Progenitor cell of endocrine pancreas (in vitro differentiated cells): ENCODE measurements around the gene ATG7. TPM values are rescaled to one million over a fixed set of nuclear protein-coding genes. Genes with fewer than 3 reads are reported as not detected.

Experiments
- DNase-seq: peaks from one replicate; pipeline ENCODE4 v3.0.0; 2021; ENCODE audit warnings: low spot score; ENCODE audit not compliant: unreplicated experiment
- H3K27ac Mint-ChIP-seq: 2 replicates; pipeline ENCODE4 v1.8.0; 2021; ENCODE audit warnings: mild to moderate bottlenecking, moderate library complexity, mixed read lengths
- H3K27me3 Mint-ChIP-seq: 2 replicates; pipeline ENCODE4 v1.8.0; 2021; ENCODE audit warnings: mixed read lengths
- H3K36me3 Mint-ChIP-seq: 2 replicates; pipeline ENCODE4 v1.8.0; 2022; ENCODE audit warnings: mixed read lengths; ENCODE audit not compliant: insufficient read depth
- H3K4me1 Mint-ChIP-seq: 2 replicates; pipeline ENCODE4 v1.8.0; 2021; ENCODE audit warnings: low read depth, mixed read lengths
- H3K4me3 Mint-ChIP-seq: 2 replicates; pipeline ENCODE4 v1.8.0; 2021; ENCODE audit warnings: low read depth, mild to moderate bottlenecking, moderate library complexity, mixed read lengths
- H3K9me3 Mint-ChIP-seq: 2 replicates; pipeline ENCODE4 v1.8.0; 2021; ENCODE audit warnings: low read depth, mixed read lengths
- CTCF ChIP-seq: fragments of 200-600 bp; sonication (generic); IDR thresholded peaks from one replicate; pipeline ENCODE4 v1.5.0; 2021; ENCODE audit warnings: antibody characterized with exemption, mild to moderate bottlenecking; ENCODE audit not compliant: unreplicated experiment
- total RNA-seq: library from RNA; stranded (reverse); gene quantifications from 2 replicates; pipeline ENCODE4 v1.2.1, GENCODE V29; 2021

Gene ATG7
- total RNA-seq, 1 donor from 2014 or later: 29.1 TPM

GRCh38 chr3:11534011-11534792 is 262.0 kb downstream of the ATG7 start:
- no peak for DNase-seq
- Mint-ChIP-seq H3K4me3 (no peak overlapping the region), H3K9me3 (no peaks in the 10 kb centered on the region), H3K36me3 (no peaks in the 10 kb centered on the region), H3K27me3 (no peaks in the 10 kb centered on the region), H3K27ac (no peak overlapping the region), H3K4me1 (peaks cover 10% of the 10 kb centered on the region)
- TF ChIP-seq CTCF: no peak

- H3K27me3 Mint-ChIP-seq: no peaks in the 10 kb centered on the region
- no peak overlapping the region for H3K27ac Mint-ChIP-seq
- no peak for TF ChIP-seq CTCF
- H3K4me3 Mint-ChIP-seq: no peak overlapping the region
- H3K4me1 Mint-ChIP-seq: peaks cover 8% of the 10 kb centered on the region
- H3K9me3 Mint-ChIP-seq: no peaks in the 10 kb centered on the region
- no peaks in the 10 kb centered on the region for H3K36me3 Mint-ChIP-seq
- DNase-seq: no peak
Observed at GRCh38 chr3:11534793-11535101, 262.6 kb downstream of the ATG7 start.

- Mint-ChIP-seq H3K9me3 (no peaks in the 10 kb centered on the region), H3K4me3 (no peak overlapping the region), H3K27me3 (no peaks in the 10 kb centered on the region), H3K4me1 (peaks cover 5% of the 10 kb centered on the region), H3K27ac (no peak overlapping the region), H3K36me3 (no peaks in the 10 kb centered on the region)
- no peak for TF ChIP-seq CTCF
- no peak for DNase-seq
Observed at GRCh38 chr3:11535243-11535960, 263.2 kb downstream of the ATG7 start.

GRCh38 chr3:11536132-11536935 is 264.1 kb downstream of the ATG7 start:
- Mint-ChIP-seq H3K27ac (no peak overlapping the region), H3K4me1 (peaks cover 5% of the 10 kb centered on the region)
- no peak for DNase-seq

More at GRCh38 chr3:11536132-11536935, 264.1 kb downstream of the ATG7 start:
- H3K9me3 Mint-ChIP-seq: no peaks in the 10 kb centered on the region
- no peak for TF ChIP-seq CTCF
- H3K4me3 Mint-ChIP-seq: no peak overlapping the region
- no peaks in the 10 kb centered on the region for H3K36me3 Mint-ChIP-seq
- H3K27me3 Mint-ChIP-seq: no peaks in the 10 kb centered on the region
